GM19238 (cell line): ENCODE data around the gene STAB1.

Source experiments
- DNase-seq: peaks from one replicate; pipeline ENCODE4 v3.0.0; 2011; ENCODE audit warnings: low spot score; ENCODE audit not compliant: insufficient read length

The STAB1 gene

DNA sequence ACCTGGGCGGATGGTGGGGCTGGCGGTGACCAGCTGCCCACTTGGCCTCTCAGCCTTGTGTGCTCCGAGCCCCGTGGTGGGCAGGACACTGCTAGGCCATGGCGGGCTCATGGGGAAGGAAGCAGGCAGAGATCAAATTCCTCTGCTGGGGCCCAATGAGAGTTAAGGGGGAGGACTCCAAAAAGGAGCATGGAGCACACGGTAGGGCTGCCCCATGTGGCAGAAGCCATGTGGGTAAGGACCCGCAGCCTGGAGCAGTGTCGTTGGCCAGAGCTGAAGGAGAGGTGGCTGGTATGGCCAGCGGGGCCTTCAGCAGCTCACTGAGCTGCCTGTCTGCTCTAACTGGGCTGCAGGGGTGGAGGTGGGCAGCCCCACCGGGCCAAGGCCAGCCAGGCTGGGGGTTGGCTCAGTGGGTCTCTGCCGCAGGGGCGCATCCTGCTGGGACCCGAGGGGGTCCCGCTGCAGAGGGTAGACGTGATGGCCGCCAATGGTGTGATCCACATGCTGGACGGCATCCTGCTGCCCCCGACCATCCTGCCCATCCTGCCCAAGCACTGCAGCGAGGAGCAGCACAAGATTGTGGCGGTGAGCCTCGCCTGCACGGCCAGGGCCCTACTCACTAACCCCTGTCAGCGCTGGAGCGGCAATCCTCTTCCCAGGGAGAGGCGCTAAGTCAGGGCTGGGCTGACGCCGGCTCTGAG, 11.3 kb downstream of the STAB1 start:
- no peak for DNase-seq

DNA sequence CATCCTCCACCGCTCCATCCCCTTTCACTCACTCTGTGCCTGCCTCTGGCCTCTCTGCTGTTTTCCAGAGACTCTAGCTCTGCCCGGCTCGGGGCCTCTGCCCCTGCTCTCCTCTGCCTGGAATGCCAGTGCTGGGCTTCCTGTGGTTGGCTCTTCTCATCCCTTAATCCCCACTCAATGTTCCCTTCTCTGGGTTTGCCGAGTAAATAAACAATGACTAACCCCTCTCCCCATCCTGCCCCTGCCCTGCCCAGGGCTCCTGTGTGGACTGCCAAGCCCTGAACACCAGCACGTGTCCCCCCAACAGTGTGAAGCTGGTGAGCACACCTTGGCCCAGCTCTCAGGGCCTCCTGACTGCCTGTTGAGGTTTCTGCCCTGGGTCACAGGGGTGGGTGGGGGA, 12.2 kb downstream of the STAB1 start:
- no peak for DNase-seq

DNA sequence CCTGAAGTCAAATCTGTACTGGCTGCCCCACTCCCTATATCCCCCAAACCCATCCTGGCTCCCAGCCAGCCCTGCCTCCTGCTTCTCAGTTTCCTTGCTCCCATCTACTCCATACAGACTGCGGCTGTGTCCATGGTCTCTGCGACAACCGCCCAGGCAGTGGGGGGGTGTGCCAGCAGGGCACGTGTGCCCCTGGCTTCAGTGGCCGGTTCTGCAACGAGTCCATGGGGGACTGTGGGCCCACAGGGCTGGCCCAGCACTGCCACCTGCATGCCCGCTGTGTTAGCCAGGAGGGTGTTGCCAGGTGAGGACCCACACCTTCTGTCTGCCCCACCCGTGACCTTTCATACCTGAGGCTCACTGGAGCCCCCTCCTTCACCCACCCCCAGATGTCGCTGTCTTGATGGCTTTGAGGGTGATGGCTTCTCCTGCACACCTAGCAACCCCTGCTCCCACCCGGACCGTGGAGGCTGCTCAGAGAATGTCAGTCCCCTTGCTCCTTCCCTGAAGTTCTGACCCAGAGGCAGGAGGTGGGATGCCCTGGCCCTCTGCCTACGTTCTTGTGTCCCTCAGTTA, 14.7 kb downstream of the STAB1 start:
- no peak for DNase-seq

DNA sequence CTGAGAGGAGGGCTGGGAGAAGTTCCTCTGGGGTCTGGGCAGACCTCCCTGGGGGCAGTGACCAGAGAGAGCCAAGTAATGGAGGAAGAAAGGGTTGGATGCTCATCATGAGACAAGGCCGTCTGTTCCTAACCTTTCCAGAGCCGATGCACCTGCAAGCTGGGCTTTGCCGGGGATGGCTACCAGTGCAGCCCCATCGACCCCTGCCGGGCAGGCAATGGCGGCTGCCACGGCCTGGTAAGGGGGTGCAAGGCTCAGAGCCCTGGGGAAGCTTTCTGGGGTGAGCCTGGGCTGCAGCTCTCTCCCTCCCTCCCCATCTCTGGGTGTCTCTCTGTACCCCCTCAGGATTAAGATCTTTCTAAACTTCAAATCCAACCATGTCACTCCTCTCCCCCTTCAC, 16.4 kb downstream of the STAB1 start:
- no peak for DNase-seq

DNA sequence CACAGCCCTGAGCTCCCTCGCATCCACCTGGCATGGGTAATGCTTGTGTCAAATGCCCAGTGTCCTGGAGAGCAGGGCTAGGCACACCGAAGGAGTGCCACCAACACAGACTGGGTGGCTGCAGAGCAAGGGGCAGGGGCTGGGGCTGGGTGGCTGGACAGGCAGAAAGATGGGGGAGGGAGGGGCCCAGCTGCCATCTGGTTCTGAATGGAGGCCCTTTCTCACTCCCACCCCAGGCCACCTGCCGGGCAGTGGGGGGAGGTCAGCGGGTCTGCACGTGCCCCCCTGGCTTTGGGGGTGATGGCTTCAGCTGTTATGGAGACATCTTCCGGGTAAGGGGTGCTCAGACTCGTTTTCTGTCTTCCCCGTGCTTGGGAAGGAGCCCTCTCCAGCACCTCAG, 17.0 kb downstream of the STAB1 start:
- DNase-seq, result no peak

DNA sequence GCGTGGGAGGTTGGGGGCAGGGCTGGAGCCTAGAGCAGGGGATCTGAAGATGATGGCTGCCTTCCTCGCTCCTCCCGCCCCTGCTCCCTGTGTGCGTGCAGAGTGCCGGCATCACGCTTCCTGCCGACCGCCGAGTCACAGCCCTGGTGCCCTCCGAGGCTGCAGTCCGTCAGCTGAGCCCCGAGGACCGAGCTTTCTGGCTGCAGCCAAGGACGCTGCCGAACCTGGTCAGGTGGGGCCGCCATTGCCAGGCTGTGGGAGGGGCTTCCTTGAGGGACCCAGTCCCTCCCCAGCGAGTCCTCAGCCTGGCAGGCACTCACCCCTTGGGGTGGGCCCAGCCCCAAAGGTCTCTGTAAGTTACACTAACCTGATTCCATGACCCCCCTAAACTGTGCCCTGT, 17.6 kb downstream of the STAB1 start:
- no peak for DNase-seq

DNA sequence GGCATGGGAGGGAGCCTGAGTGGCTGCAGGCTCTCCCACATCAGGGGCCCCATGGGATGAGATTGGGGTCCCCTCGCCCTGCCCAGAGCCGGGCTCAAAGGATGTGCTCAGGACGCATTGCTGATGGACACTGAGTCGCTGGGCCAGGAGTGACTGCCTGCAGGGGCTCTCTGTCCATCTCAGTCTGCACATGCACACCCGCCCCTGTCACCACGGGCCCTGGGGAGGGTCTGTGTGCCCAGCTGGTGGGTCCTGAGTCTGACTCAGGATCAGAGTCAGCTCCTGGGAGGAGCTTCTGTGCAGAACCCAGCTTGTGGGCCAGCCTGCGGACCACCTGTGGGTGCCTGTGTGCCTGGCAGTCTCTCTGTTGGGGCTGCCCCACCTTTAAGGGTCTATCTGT, 18.1 kb downstream of the STAB1 start:
- DNase-seq, result no peak

DNA sequence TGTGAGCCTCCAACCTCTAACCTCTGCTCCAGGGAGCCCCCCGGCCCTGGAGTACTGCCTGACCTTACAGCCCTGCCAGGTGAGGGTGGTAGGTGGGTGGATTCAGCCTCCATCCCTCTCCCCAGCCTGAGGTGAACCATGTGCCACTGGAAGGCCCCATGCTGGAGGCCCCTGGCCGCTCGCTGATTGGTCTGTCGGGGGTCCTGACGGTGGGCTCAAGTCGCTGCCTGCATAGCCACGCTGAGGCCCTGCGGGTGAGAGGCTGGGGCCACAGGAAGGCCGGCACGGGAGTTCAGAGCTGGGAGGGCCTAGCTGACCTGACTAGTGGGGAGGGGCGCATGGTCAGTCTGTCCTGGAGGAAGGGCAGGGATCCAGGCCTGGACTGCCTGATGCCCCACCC, 19.4 kb downstream of the STAB1 start:
- DNase-seq, result no peak

DNA sequence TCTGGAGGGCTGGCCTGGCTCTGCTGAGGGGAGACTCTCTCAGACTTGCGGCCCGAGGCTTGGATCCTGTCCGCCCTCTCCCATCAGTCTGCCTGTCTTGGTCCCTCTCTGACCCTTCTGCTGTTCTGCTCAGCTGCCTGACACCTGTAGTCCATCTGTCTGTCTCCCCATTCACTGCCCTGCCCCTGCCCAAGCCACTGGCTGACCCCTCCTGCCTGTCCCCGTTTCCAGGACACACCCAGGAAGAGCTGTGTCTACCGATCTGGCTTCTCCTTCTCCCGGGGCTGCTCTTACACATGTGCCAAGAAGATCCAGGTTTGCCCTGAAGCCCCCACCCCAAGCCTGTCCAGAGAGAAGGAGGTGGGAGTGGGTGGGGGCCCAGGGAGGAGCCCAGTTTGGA, 20.1 kb downstream of the STAB1 start:
- DNase-seq, result no peak

DNA sequence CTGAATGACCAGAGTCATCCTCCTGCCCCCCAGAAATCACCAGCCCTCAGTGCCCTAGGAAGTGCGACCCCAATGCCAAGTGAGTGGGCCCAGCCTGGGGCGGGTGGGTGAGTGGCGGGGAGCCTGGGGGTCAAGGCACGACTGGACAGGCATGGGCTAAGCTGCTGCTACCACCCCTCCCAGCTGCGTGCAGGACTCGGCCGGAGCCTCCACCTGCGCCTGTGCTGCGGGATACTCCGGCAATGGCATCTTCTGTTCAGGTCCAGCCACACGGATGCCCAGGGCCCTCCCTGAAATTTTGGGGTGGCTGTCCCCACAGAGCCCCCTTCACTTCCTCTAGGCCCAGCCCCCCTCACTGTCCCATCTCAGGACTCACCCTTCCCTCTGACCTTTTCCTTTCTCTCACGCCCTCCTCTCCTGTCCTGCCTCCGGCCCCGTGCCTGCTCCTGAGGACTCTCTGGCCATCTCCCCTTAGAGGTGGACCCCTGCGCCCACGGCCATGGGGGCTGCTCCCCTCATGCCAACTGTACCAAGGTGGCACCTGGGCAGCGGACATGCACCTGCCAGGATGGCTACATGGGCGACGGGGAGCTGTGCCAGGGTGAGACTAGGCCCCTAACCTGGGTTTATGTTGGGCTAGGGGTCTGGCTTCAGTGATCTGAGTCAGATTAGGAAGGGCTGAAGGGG, 21.5 kb downstream of the STAB1 start:
- DNase-seq, result no peak

DNA sequence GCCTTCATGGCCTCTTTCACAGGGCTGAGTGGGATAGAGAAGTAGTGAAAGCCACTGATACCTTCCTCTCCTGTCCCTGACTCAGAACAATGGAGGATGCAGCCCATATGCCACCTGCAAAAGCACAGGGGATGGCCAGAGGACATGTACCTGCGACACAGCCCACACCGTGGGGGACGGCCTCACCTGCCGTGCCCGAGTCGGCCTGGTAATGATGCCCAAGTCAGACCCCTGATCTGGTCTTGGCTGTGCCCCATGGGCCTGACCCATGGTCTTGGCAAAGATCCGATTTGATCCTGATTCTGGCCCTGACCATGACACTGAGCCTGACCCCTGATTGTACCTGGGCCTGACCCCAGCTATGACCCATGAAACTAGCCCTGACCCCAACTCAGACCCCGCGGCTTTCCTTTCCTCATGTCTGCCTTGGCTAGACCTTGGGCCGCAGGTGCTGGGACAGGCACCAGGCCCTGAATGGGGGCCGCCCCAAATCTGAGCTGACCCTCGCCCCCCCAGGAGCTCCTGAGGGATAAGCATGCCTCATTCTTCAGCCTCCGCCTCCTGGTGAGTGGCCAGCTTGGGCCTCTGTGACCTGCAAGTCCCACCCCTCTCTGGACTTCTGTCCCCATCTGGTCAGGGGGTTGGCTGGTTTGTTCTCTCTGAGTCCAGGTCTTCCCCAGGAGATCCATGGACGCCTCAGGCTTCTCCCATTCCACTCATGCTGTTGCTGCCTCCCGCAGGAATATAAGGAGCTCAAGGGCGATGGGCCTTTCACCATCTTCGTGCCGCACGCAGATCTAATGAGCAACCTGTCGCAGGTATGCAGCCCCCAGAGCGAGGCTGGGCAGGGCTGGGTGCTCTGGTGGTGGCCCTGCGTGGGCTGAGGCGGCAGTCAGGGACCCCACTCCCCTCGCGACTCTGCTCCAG, 22.9 kb downstream of the STAB1 start:
- no peak for DNase-seq

DNA sequence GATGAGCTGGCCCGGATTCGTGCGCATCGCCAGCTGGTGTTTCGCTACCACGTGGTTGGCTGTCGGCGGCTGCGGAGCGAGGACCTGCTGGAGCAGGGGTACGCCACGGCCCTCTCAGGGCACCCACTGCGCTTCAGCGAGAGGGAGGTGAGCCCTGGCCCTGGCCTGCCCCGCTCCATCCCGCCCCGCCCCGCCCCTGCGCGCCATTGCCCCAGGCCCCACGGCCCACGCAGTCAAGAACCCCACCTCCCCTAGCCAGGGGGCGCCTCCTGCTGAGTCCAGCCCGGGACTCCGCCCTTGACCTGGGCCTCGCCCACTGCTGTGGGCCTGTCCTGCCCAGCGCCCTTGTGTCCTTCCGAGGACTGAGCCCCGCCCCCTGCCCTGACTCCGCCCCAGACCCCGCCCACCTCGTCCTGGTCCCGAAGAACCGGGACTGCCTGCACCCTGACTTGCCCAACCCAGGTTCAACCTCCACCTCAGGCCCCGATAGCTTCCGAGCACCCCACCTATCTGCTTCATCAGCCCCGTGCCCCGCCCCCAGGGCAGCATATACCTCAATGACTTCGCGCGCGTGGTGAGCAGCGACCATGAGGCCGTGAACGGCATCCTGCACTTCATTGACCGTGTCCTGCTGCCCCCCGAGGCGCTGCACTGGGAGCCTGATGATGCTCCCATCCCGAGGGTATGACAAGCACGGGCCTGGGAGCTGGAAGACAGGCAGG, 23.7 kb downstream of the STAB1 start:
- DNase-seq, result no peak

DNA sequence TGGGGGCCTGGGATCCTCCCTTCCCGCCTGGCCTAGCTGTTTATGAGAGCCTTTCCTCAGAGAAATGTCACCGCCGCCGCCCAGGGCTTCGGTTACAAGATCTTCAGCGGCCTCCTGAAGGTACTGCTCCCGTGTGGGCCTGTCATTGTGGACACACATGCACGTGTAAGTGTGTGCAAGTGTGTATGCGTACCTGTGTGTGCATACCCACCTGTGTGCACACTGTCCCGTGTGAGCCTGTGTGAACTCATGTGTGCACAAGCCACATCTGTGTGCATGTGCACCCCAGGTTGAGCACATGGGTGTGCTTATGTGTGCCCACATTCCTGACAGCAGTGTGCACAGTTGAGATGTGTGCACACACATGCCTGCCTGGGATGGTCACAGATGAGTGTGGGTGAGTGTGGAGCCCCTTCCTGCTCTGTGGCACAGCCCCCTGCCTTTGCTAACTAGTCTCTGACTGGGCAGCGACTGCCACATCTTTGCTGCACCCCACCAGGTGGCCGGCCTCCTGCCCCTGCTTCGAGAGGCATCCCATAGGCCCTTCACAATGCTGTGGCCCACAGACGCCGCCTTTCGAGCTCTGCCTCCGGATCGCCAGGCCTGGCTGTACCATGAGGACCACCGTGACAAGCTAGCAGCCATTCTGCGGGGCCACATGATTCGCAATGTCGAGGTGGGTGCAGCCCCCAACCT, 24.5 kb downstream of the STAB1 start:
- no peak for DNase-seq

DNA sequence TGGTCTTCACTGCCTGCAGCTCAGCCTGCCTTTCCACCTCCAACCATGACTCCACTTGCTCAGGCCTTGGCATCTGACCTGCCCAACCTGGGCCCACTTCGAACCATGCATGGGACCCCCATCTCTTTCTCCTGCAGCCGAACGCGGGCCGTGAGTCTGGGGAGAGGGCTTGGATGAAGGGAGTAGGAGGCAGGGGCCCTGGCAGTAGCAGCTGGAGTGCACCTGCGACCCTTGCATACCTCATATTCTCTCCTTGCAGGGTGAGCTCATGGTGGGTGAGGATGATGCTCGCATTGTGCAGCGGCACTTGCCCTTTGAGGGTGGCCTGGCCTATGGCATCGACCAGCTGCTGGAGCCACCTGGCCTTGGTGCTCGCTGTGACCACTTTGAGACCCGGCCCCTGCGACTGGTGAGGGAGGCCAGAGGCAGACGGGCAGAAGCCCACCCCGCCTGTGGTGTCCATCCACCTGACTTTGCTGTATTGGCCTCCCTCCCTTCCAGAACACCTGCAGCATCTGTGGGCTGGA, 25.1 kb downstream of the STAB1 start:
- DNase-seq, result no peak

DNA sequence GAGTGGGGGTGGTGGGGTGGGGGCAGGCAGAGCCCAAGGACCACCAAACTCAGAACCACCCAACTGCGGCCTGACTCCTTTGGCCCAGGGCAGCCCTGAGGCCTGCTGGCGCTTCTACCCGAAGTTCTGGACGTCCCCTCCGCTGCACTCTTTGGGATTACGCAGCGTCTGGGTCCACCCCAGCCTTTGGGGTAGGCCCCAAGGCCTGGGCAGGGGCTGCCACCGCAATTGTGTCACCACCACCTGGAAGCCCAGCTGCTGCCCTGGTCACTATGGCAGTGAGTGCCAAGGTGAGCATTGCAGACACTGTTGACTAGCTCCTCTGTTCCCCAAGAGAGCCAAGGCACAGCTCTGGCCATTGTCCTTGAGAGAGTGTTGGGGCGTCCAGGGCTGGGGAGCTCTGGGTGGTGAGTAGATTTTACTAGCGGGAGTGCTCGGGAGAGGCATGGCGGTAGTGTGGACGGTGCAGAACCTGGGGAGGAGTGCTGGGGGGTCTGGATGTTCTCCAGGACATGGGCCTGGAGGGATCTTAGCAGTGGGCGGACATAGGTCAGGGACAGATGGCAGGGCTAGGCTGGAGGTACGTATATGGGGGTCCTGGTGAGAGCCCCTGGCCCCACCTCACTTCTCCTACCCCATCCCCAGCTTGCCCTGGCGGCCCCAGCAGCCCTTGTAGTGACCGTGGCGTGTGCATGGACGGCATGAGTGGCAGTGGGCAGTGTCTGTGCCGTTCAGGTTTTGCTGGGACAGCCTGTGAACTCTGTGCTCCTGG, 25.8 kb downstream of the STAB1 start:
- no peak for DNase-seq

DNA sequence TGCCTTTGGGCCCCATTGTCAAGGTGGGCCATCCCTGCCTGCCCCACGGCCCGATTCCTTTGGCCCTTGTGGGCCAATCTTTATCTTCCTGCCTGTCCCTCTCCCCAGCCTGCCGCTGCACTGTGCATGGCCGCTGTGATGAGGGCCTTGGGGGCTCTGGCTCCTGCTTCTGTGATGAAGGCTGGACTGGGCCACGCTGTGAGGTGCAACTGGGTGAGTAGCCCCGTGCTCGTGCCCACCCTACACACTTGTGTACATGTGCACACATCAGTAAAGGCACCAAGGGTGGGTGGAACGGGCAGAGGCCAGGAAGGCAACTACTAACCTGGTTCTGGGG, 26.3 kb downstream of the STAB1 start:
- DNase-seq, result no peak

DNA sequence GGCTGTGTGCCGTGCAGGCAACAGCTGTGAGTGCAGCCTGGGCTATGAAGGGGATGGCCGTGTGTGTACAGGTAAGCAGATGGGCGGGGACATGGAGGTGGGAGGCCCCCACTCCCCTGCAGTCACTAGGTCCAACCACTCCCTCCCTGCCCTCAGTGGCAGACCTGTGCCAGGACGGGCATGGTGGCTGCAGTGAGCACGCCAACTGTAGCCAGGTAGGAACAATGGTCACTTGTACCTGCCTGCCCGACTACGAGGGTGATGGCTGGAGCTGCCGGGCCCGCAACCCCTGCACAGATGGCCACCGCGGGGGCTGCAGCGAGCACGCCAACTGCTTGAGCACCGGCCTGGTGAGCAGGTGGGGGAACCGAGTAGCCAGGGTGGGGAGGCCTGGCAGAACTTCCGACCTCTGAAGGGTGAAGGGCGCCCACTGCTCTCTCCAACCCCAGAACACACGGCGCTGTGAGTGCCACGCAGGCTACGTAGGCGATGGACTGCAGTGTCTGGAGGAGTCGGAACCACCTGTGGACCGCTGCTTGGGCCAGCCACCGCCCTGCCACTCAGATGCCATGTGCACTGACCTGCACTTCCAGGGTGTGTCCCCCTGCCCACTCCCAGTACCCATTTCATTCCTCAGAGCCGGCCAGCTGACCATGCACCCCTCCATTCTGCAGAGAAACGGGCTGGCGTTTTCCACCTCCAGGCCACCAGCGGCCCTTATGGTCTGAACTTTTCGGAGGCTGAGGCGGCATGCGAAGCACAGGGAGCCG, 26.9 kb downstream of the STAB1 start:
- DNase-seq, result no peak

DNA sequence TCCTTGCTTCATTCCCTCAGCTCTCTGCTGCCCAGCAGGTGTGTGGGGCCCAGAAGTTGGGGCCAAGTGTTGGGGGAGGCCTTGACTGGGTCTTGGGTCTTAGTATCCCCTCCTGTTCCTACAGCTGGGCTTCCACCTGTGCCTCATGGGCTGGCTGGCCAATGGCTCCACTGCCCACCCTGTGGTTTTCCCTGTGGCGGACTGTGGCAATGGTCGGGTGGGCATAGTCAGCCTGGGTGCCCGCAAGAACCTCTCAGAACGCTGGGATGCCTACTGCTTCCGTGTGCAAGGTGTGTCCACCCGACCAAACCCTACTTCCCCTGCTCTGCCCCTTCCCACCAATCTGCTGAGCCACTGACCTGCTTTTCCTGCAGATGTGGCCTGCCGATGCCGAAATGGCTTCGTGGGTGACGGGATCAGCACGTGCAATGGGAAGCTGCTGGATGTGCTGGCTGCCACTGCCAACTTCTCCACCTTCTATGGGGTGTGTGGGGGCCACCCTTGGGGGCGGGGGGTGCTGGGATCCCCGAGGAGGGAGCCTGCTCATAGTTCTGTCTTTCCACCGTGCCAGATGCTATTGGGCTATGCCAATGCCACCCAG, 27.6 kb downstream of the STAB1 start:
- DNase-seq, result no peak
